GM10266 (cell line): ENCODE measurements around the gene MAPK7.

Experiments
- DNase-seq: peaks from one replicate; pipeline ENCODE4 v3.0.0; 2012; ENCODE audit errors: extremely low spot score
- TF ChIP-seq, protein P1 (sequence below): IDR thresholded peaks from 2 replicates; pipeline ENCODE4 v1.5.1; 2012; ENCODE audit warnings: mild to moderate bottlenecking, low read depth; ENCODE audit not compliant: control insufficient read depth, insufficient read depth; ENCODE audit errors: missing control alignments

The MAPK7 gene

DNA sequence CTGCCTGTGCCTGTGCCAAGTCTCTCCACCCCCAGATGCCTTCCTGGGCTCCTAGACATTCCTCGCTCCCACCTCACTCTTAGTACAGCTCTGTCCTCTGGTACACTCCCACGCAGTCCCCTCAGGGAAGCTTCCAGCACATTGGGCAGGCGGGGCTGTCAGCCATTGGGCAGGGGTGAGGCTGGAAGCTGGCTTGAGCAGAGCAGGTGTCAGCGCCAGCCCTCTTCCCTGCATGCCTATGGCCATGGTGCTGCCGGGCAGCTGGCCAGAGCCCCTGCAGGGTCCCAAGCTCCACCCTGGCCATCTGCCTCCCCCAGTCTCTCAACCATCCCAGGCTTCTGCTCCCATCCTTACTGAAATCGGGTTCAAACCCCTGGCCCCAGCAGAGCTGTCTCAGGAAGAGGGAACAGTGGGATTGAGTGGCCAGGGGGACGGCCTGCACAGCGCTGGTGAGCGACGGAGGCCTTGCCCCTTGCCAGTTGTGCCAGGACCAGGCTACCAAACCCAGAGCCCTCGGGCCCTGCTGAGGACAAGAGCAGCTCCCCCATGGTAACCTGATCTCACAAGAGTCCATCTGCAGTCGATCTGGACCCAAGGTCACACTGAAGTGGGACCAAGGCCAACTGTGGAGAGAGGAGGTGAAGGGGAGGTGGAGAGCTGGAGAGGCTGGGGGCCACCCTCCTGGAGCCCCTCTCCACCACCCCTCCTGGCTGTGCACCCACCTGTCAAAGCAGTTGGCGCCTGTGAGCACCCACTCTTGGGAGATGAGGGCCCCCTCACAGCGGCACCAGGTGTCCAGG, 13.4 kb upstream of the MAPK7 start:
- no peak for DNase-seq
- TF ChIP-seq, protein P1, sequence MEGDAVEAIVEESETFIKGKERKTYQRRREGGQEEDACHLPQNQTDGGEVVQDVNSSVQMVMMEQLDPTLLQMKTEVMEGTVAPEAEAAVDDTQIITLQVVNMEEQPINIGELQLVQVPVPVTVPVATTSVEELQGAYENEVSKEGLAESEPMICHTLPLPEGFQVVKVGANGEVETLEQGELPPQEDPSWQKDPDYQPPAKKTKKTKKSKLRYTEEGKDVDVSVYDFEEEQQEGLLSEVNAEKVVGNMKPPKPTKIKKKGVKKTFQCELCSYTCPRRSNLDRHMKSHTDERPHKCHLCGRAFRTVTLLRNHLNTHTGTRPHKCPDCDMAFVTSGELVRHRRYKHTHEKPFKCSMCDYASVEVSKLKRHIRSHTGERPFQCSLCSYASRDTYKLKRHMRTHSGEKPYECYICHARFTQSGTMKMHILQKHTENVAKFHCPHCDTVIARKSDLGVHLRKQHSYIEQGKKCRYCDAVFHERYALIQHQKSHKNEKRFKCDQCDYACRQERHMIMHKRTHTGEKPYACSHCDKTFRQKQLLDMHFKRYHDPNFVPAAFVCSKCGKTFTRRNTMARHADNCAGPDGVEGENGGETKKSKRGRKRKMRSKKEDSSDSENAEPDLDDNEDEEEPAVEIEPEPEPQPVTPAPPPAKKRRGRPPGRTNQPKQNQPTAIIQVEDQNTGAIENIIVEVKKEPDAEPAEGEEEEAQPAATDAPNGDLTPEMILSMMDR: no peak

DNA sequence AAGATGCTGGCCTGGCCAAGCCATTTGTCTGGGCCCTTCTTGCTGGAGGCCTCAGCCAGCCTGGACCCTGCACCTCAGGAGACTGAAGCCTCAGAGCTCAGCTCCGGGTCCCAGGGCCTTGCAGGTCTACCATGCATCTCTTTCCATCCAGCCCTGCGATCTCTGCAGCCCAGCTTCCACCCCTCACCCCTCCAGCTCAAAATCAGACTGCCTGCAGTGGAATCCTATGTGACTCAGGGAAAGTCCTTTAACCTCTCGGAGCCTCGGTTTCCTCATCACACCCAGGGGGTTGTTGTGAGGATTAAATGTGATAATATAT, 12.8 kb upstream of the MAPK7 start:
- no peak for DNase-seq

DNA sequence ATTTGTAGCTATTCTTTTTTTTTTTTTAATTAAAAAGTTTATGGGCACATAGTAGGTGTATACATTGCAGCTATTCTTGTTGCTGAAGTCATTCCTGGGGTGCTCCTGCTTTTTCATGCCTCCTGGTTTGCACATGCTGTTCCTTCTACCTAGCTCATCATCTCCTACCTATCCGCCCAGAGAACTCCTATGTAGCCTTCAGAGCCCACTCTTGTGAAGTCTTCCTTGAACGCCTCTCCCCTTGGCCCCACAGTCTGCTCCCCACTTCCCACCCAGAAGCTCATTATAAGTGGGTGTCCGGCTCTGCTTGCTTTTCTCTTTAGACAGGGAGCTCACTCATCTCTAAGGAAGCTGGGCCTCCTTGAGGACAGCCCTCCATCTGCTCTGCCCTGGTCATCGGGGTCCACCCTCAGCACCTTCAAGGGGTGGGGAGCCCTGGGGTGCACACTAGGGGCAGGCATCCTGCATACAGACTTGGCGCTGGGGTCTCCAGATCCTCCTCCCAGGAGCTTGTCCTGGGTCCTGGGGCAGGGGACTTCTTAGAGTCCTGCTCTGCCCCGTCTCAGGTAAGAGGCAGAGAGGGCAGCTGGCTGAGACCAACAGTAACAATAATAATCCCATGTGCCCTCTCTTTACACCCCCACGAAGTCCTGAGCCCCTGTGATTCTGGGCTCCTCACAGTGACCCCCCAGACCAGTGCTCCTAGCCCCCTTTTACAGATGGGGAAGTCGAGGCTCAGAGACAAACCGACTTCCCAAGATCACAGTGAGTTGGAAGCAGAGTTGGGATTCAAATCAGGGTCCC, 12.3 kb upstream of the MAPK7 start:
- DNase-seq: no peak
- TF ChIP-seq, protein P1: no peak

More for the DNA sequence above, 12.8 kb upstream of the MAPK7 start:
- TF ChIP-seq, protein P1: no peak

DNA sequence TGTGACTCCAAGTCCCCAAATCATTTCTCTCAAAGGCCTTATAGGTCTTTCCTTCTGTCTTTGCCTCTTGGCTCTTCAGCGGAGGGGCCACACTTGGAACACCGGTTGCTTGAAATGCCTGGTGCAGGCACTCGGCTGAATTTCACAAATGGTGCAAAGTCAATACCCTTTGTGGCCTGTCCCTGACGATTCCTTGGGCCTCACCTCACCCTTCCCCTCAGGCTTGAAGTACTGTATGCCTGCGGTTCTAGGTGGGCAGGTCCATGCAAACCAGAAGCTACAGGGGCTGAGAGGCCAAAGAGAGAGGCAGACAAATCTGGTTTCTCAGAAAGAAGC, 11.7 kb upstream of the MAPK7 start:
- TF ChIP-seq, protein P1: no peak
- no peak for DNase-seq

DNA sequence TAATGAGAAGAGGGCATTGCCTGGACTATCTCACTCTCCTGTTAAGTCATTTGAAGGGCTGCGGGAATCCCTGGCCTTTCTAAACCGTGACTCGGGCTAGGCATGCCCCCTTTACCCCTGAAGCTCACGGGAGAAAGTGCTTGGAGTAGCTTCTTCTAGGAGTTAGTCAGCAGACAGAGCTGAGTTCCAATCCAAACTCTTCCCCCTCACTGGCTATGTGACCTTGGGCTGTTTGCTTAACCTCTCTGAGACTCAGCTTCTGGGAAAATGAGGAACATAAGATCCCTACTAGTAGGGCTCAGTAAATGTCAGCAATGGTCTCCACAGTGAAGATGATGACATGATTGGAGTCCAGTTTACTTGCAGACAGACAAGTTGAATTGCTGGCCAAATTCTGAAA, 10.1 kb upstream of the MAPK7 start:
- TF ChIP-seq, protein P1: no peak
- DNase-seq: no peak

DNA sequence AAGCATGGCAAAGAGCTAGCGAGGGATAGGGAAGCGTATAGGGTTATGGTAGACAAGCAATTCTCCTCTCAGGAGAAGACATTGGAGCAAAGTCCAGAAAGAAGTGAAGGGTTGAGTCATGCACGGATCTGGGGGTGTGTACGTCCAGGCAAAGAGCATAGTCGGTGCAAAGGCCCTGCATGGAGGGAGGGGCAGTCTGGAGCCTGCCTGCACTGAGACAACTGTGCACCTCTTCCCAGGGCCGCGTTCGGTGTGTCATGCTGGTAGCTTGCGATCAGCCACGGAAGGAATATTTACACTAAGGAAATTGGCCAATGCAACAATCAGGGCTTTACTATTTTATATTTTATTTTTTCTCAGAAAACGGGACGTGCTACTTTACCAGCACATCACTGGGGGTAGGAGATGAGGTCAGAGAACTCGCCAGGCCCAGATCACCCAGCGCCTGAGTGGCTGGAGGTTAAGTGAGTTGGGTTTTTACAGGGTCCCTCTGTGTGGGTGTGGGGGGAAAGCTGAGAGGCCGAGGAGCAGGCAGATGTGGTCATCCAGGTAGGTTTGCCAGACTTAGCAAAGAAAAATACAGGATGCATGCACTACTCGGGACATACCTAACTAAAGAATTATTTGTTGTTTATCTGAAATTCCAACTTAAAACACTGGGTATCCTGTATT, 9.1 kb upstream of the MAPK7 start:
- DNase-seq: no peak
- TF ChIP-seq, protein P1: no peak
